DMS53 treated with DMSO at 0.1 percent for 48 hours (cell line): ENCODE measurements around the gene GAL3ST3.
"Not testable (repeated sequence)": the region's sequence is repeated elsewhere in the genome, so short reads cannot be mapped to it uniquely, and the experiment has no call there.

ENCODE experiments used
- DNase-seq: peaks from one replicate; lab custom pipeline; 2025; ENCODE audit not compliant: unreplicated experiment; lab: John Stamatoyannopoulos, UW

The GAL3ST3 gene

GRCh38 chr11:66045177-66045639, 3.8 kb downstream of the GAL3ST3 start:
- DNase-seq, result peak; percentile 64

- DNase-seq, result no peak
These were observed 4.2 kb downstream of the GAL3ST3 start for GRCh38 chr11:66044757-66045156.

GRCh38 chr11:66042996-66043906, 5.7 kb downstream of the GAL3ST3 start:
- no peak for DNase-seq

- DNase-seq, result no peak
These were observed 6.5 kb downstream of the GAL3ST3 start for GRCh38 chr11:66042227-66042995.

GRCh38 chr11:66039765-66040164, 9.2 kb downstream of the GAL3ST3 start:
- DNase-seq, result no peak

GRCh38 chr11:66037327-66037726, 11.6 kb downstream of the GAL3ST3 start:
- no peak for DNase-seq

GRCh38 chr11:66036334-66036710, 12.6 kb downstream of the GAL3ST3 start:
- no peak for DNase-seq

- no peak for DNase-seq
These were observed 13.2 kb downstream of the GAL3ST3 start for GRCh38 chr11:66035653-66036333.

- DNase-seq, result no peak
These were observed 15.8 kb downstream of the GAL3ST3 start for GRCh38 chr11:66032957-66033735.

- DNase-seq, result no peak
These were observed 22.9 kb downstream of the GAL3ST3 start, which contains the start of gene CATSPER1 for GRCh38 chr11:66026017-66026529. Gene CATSPER1 (minus strand): TSS chr11:66026479. CDS start chr11:66026379, 100 bp downstream.

GRCh38 chr11:66023186-66023440, 25.8 kb downstream of the GAL3ST3 start:
- DNase-seq, result not testable (repeated sequence)

- DNase-seq, result peak; percentile 47
These were observed 26.4 kb downstream of the GAL3ST3 start for GRCh38 chr11:66022401-66023185.

GRCh38 chr11:66020618-66021357, 28.2 kb downstream of the GAL3ST3 start:
- DNase-seq, result peak; percentile 76

GRCh38 chr11:66020212-66020611, 28.7 kb downstream of the GAL3ST3 start:
- no peak for DNase-seq

GRCh38 chr11:66017321-66017720, 31.6 kb downstream of the GAL3ST3 start:
- no peak for DNase-seq

GRCh38 chr11:66016793-66017177, 32.2 kb downstream of the GAL3ST3 start:
- DNase-seq, result no peak

GRCh38 chr11:66015936-66016792, 32.8 kb downstream of the GAL3ST3 start:
- DNase-seq, result no peak

- no peak for DNase-seq
These were observed 33.5 kb downstream of the GAL3ST3 start for GRCh38 chr11:66015454-66015881.
